Measurements from ENCODE around the gene ACTRT2.

The ACTRT2 gene

GRCh38 chr1:3019007-3019515, 2.2 kb upstream of the ACTRT2 start:
- no peak for DNase-seq

GRCh38 chr1:3019516-3020051, 1.7 kb upstream of the ACTRT2 start:
- no peak for DNase-seq

DNA sequence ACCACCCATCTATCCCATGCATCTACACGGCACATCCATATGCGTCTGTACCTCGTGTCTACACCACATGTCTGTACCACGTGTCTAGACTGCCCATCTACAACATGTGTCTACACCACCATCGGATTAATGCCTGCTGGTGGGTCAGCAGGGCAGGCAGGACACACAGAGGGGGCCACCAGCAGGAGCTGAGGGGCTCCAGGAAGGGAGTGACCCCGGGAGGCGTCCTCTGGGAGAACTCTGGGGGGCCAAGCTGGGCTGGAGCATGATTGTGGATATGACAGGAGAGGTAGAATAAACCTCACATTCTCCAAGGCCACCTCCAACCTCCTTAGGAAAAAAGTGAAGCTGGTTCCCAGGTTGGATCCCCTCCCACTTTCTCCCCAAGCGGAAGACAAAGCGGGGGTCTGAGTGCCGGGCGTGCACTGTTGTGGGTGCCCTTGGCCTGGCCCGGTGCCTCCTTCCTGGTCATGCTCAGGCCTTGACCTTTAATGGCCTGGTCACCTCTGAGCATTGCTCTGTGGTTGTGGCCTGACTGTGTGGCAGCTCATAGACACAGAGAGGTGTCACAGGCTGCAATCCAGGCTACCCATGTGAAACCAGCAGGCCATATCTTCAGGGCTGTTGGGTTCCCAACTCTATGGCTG, 881 bp upstream of the ACTRT2 start:
- DNase-seq = no peak

GRCh38 chr1:3021801-3022401, 634 bp downstream of the ACTRT2 start:
- no peak for DNase-seq

DNA sequence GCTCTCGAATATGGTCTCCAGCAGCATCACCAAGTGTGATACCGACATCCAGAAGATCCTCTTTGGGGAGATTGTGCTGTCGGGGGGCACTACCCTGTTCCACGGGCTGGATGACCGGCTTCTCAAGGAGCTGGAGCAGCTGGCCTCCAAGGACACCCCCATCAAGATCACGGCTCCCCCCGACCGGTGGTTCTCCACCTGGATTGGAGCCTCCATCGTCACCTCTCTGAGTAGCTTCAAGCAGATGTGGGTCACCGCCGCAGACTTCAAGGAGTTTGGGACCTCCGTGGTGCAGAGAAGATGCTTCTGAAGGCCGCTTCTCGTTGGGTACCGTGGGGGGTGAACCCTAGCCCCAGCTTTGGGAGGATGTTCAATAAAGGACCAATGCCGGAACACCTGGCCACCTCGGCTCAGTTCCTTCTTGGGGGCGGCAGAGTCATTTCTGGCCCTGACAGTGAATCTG, 1.3 kb downstream of the ACTRT2 start:
- DNase-seq = no peak

DNA sequence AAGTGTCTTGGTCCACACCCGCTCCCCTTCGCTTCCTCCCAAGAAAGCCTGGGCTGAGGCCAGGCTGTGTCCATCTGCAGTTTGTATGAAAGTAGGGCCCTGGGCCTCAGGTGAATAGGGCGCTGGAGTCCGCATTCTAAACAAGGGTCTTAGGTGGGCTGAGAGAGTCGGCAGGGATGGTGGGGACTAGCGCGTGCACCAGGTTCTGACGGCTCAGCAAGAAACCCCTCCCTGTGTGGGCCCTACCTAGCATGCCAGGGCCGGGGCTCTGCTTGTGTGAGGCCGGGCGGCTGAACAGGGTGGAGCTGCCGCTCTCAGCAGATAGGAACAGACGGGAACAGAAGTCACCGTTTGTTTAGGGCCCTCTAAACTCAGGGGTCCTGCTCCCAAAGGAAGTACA, 1.7 kb downstream of the ACTRT2 start:
- no peak for DNase-seq

DNA sequence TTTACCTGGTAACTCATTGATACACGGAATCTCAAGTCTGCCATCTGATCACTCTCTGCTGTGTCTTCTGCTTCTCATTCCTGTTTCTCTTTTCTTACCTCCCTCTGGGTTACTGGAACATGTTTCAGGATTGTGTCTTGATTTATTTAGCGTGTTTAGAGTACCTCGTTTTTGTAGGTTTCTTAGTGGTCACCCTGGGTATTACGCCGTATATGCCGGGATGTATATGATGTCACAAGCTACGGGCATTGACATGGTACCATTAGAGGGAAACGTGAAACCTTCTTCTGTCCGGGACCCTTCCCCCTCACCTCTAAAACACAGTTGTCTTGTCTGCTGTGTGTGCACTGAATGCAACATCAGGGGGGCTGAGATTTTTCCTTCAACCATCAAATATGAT, 2.8 kb downstream of the ACTRT2 start:
- DNase-seq = no peak

GRCh38 chr1:3024588-3024987, 3.3 kb downstream of the ACTRT2 start:
- DNase-seq = no peak

- no peak for DNase-seq
Measured at GRCh38 chr1:3026124-3026523, 4.9 kb downstream of the ACTRT2 start.

- no peak for DNase-seq
Measured at GRCh38 chr1:3026581-3027391, 5.5 kb downstream of the ACTRT2 start.

GRCh38 chr1:3027611-3028371, 6.5 kb downstream of the ACTRT2 start:
- no peak for DNase-seq

GRCh38 chr1:3028531-3029282, 7.4 kb downstream of the ACTRT2 start:
- DNase-seq = no peak

DNA sequence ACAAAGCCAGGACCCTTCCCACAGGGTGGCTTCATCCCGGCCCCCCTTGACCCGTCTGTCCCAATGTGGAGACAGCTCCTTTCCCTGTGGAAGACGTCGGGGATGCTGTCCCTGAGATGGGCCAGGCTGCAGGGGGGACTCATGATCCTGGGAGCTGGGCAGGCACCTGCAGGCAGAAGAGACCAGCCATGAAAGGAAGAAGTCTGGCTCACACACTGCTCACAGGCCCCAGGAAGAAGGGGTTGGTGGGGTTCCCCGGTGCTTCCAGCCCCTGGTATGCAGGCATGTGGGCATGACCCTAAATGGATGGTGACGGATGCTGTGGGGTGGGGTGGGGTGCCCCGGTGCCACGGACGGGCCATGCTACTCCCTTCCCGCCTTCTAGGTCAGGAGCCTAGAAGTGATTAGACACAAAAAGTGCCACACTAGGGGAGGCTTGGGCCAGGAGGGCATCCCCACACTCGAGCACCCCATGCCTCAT, 8.3 kb downstream of the ACTRT2 start:
- no peak for DNase-seq

DNA sequence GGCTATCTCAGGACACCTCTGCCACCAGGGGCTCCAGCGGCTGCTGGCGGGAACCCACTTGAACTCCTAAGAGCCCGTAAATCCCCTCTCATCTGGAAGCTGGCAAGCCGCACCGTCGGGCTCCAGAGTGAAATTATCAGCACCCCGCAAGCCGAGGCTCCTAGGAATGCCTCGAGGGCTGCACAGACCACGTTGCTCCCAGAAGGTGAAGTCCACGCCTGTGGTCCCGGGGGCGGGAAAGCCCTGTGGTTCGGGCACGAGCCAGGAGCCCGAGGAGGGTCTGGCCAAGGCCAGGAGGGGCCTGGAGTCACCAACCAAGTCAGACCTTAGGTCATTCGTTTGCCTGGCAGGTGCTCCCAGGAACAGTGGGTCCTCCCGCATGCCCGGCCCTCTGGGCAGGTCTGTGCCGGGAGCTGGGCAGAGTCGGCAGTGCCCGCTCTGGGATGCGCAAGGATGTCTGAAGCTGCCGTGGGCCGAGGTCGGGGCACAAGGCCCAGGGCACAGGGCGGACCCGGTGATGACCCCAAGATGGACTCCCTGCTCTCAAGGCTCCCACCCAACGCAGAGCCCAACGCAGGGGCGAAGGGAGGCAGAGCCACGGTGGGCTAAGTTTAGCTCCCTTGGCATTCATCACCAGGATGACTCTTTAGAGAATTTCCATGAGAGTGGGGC, 8.9 kb downstream of the ACTRT2 start:
- DNase-seq = no peak

- no peak for DNase-seq
Measured at GRCh38 chr1:3030663-3031381, 9.6 kb downstream of the ACTRT2 start.

GRCh38 chr1:3031401-3032221, 10.3 kb downstream of the ACTRT2 start:
- DNase-seq = no peak

DNA sequence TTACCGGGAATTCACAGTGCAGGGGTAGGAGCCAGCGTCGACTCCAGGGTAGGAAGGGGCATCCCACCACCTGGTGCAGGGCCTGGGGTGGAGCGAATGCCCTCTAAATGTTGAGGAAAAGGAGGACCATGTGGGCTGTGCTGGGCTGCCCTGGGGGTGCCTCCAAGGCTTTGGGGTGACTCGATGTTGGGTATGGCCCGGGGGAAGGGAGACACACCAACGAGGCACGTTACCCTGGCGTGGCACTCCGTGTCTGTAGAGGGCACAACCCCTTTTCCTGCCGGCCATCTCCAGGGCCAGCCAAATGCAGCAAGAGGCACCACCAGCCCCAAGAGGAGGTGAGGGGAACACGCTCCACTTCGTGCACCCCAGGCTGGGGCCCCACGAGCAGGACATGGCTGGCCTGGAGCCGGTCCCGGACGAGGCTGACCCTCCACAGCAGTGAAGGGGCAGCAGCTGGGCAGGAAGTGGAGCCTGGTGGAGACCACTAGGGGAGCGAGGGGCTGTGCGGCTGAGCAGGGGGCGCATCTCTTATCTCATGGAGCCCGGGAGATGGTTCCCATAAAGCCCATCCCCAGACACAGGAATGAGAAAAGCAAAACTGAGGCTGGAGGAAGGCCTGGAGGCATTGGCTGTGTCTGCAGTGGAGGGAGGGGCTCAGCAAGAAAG, 11.2 kb downstream of the ACTRT2 start:
- DNase-seq = no peak

GRCh38 chr1:3033040-3033789, 11.9 kb downstream of the ACTRT2 start:
- DNase-seq = no peak

- no peak for DNase-seq
Measured at GRCh38 chr1:3033790-3034090, 12.5 kb downstream of the ACTRT2 start.
